Bronchial epithelial cell (primary cell): ENCODE measurements around the gene GNG13. TPM values are rescaled to one million over a fixed set of nuclear protein-coding genes. Genes with fewer than 3 reads are reported as not detected.

Experiments
- DNase-seq: peaks from one replicate; pipeline ENCODE4 v3.0.0-alpha.2; 2010; ENCODE audit warnings: low read depth
- FAIRE-seq: peaks from 2 replicates; lab custom pipeline; 2011; peaks lifted over from hg19 to GRCh38; lab: Jason Lieb, UNC
- H3K27me3 ChIP-seq: 2 replicates; pipeline ENCODE4 v1.5.1; 2011; ENCODE audit warnings: low read length; ENCODE audit not compliant: control insufficient read depth, insufficient read depth
- H3K36me3 ChIP-seq: 2 replicates; pipeline ENCODE4 v1.5.1; 2011; ENCODE audit warnings: low read length; ENCODE audit not compliant: control insufficient read depth, insufficient read depth
- H3K4me3 ChIP-seq: 2 replicates; pipeline ENCODE4 v1.5.1; 2011; ENCODE audit warnings: mild to moderate bottlenecking, low read depth, low read length, control low read depth
- CTCF ChIP-seq: IDR thresholded peaks from 2 replicates; pipeline ENCODE4 v1.5.1; 2011; ENCODE audit warnings: mild to moderate bottlenecking, moderate library complexity, low read length, control low read depth, inconsistent platforms; ENCODE audit not compliant: insufficient read depth, severe bottlenecking
- total RNA-seq: library from RNA; depleted of rRNA; stranded (reverse); fragments of >200 nt; gene quantifications from 2 replicates; pipeline ENCODE4 v1.2.1, GENCODE V29; 2014

Gene GNG13
- total RNA-seq, 1 donor from 2014 or later = not detected

GRCh38 chr16:763369-764183, 37.0 kb downstream of the GNG13 start:
- Histone ChIP-seq H3K4me3 (no peak overlapping the region), H3K27me3 (no peaks in the 10 kb centered on the region), H3K36me3 (no peaks in the 10 kb centered on the region)
- no peak for DNase-seq
- no peak for FAIRE-seq
- no peak for TF ChIP-seq CTCF

GRCh38 chr16:762595-763268, 37.8 kb downstream of the GNG13 start:
- H3K27me3 ChIP-seq = no peaks in the 10 kb centered on the region
- no peak for TF ChIP-seq CTCF
- H3K36me3 ChIP-seq = no peaks in the 10 kb centered on the region
- FAIRE-seq (no peak), DNase-seq (no peak)
- H3K4me3 ChIP-seq = no peak overlapping the region

GRCh38 chr16:761625-762513, 38.7 kb downstream of the GNG13 start:
- H3K36me3 ChIP-seq = no peaks in the 10 kb centered on the region
- no peaks in the 10 kb centered on the region for H3K27me3 ChIP-seq
- no peak for TF ChIP-seq CTCF
- DNase-seq (no peak), FAIRE-seq (no peak)
- no peak overlapping the region for H3K4me3 ChIP-seq

GRCh38 chr16:760545-761343, 39.8 kb downstream of the GNG13 start, which contains the start of gene MSLN:
Gene MSLN, plus strand, starts transcription at chr16:760734. Its CDS starts 1,947 bp downstream, at chr16:762681.
- Histone ChIP-seq H3K4me3 (no peak within 1 kb of the TSS), H3K27me3 (no peaks in the 10 kb centered on the region), H3K36me3 (no peaks in the 10 kb centered on the region)
- FAIRE-seq (no peak), DNase-seq (peak; percentile 59)
- TF ChIP-seq CTCF = no peak

- Histone ChIP-seq H3K4me3 (no peak overlapping the region), H3K27me3 (no peaks in the 10 kb centered on the region), H3K36me3 (no peaks in the 10 kb centered on the region)
- DNase-seq (no peak), FAIRE-seq (no peak)
- no peak for TF ChIP-seq CTCF
Observed at GRCh38 chr16:760065-760464, 40.5 kb downstream of the GNG13 start.
